RWPE1 (cell line): ENCODE data around the gene AMER3.
A peak's percentile ranks its signal among the peaks of the same experiment; 100 is the strongest.

Source experiments
- CTCF ChIA-PET: fragments of 350-600 bp; sonication (Branson Sonifier 250); formaldehyde crosslinking; extraction: SDS; loops from one replicate; lab custom pipeline; 2021; lab: Yijun Ruan, JAX
- POLR2A ChIA-PET: fragments of 400-600 bp; formaldehyde crosslinking; extraction: SDS; loops from one replicate; lab custom pipeline; 2020; ENCODE audit warnings: antibody characterized with exemption; ENCODE audit not compliant: low non-redundant PET; lab: Yijun Ruan, JAX
- DNase-seq: peaks from one replicate; pipeline ENCODE4 v3.0.0; 2012; ENCODE audit warnings: low spot score
- H3K27ac ChIP-seq: fragments of 450-650 bp; 2 replicates; pipeline ENCODE4 v1.5.1; 2017
- TF ChIP-seq, protein P1 (sequence below): fragments of 450-650 bp; conservative IDR thresholded peaks from 2 replicates; pipeline ENCODE4 v1.5.1; 2017; ENCODE audit warnings: low read depth, mild to moderate bottlenecking

AMER3 gene

DNA sequence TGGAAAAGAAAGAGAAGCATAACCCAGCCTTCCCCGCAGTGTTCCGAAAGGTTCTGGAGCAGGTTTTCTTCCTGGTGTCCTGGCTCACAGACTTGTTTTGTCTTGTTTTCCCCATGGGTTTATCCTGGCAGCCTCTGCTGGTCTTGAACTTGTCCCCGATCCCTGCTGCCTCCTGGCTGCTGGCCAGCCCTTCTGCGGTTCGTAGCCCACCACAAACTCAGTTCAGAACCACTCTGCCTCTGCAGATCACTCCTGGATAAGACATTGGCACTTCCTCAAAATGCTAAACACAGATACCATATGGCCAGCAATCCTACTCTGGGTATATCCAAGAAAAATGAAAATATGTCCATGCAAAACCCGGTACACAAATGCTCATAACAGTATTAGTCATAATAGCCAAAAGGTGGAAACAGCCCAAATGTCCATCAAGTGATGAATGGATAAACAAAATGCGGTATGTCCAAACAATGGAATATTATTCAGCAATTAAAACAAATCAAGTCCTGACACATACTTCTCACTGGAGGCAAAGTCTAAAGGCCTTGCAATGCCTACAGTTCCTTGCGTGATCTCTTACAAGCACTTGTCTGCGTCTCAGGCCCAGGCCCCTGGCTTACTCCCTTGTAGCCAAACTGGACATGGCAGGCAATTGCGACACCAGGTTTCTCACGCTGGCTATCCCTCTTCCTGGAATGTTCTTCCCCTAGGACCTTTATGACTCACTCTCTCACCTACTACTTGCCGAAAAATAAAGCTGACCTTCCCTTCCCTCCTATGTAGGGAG is 53.3 kb downstream of the AMER3 start:
- DNase-seq, result peak; percentile 87
- H3K27ac ChIP-seq, result peak overlapping the region; percentile 100
- TF ChIP-seq, protein P1, sequence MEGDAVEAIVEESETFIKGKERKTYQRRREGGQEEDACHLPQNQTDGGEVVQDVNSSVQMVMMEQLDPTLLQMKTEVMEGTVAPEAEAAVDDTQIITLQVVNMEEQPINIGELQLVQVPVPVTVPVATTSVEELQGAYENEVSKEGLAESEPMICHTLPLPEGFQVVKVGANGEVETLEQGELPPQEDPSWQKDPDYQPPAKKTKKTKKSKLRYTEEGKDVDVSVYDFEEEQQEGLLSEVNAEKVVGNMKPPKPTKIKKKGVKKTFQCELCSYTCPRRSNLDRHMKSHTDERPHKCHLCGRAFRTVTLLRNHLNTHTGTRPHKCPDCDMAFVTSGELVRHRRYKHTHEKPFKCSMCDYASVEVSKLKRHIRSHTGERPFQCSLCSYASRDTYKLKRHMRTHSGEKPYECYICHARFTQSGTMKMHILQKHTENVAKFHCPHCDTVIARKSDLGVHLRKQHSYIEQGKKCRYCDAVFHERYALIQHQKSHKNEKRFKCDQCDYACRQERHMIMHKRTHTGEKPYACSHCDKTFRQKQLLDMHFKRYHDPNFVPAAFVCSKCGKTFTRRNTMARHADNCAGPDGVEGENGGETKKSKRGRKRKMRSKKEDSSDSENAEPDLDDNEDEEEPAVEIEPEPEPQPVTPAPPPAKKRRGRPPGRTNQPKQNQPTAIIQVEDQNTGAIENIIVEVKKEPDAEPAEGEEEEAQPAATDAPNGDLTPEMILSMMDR, result no peak
- POLR2A ChIA-PET, result no interaction called here
- CTCF ChIA-PET, result interaction anchor here (0.7 to 2.0 kb wide), 2 partner anchors 11 kb away, joined by 4 to 14 read pairs; no protein-coding TSS in a partner anchor

DNA sequence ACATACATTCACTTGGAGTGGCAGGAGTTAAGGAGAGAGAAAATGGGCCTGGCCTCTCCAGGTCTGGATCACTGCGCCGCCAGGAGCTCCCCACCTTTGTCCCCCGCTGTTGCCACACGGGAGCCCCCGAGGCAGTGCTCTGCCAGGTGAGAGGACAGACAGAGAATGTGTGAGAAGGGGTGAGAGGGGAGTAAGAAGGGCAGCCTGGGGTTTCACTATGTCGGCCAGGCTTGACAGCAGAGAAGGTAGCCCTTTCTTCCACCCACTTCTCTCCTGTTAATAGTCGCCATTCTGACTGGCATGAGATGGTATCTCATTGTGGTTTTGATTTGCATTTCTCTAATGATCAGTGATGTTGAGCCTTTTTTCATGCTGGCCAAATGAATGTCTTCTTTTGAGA is 55.1 kb downstream of the AMER3 start:
- TF ChIP-seq, protein P1, result no peak
- ChIA-PET CTCF (no interaction called here), POLR2A (no interaction called here)
- H3K27ac ChIP-seq, result peak overlapping the region; percentile 100
- no peak for DNase-seq

DNA sequence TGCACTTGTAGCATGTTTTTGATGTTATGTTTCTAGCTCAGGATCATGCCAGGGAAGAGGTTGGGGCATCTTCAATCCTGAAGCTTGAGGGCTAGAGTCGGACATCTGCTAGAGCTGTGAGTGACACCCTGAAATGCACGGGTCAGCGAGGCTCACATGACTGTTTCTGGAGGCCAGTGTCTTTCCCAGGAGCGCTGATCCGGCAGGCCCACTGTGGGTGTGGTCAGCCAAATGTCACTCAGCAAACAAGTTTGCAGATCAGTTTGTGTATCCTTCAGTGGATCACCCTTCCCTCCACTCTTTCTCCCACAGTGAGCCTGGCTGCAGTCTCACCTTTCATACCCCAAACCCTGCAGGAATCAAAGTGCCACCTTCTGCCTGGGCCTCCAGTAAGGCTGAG is 58.4 kb downstream of the AMER3 start:
- peak overlapping the region; percentile 34 for H3K27ac ChIP-seq
- TF ChIP-seq, protein P1, result no peak
- ChIA-PET POLR2A (no interaction called here), CTCF (no interaction called here)
- DNase-seq, result no peak

DNA sequence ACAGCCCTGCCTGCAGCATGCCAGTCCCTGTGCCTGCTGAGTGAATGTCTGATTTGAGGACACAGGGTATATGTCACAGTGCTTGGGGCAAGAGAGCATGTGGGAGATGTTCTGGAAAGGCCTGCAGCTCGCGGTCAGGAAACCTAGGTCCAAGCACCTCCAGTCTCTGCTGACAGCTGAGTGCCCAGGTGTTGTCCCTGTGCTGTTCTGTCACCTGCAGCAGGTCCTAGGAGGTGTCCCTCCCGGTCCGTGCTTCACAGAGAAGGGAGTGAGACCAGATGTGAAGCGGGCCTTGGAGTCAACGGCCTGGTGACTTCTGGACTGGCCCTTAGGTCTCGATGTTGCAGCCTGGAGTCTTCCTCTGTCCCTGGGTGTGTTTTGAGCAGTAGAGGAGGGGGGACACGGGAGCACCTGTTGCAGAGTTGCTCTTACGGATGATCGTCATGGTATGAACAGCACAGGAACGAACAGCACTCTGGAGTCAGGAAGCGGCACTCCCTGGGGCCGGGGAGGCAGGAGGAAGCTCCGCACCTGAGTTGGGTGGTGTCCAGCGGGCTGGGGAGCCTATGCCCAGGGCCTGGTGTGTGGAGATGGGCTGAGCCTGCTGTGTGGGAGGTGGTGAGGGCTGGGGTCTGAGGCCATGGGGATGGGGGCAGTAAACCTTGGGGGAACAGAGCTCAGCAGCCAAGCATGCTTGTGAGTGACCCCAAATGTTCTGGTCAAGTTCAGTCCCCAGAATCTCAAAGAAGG is 59.8 kb downstream of the AMER3 start:
- CTCF ChIA-PET, result interaction anchor here (0.6 kb wide), 2 partner anchors 18 to 1223 kb away, joined by 3 read pairs; no protein-coding TSS in a partner anchor
- H3K27ac ChIP-seq, result peak overlapping the region; percentile 34; the same call in 1 of the 2 replicates
- TF ChIP-seq, protein P1, result no peak
- POLR2A ChIA-PET, result no interaction called here
- no peak for DNase-seq
